OCI-M2 (cell line): ENCODE measurements around the gene PCBP4.
A peak's percentile ranks its signal among the peaks of the same experiment; 100 is the strongest.

ENCODE experiments used
- DNase-seq: peaks from one replicate; lab custom pipeline; 2025; ENCODE audit not compliant: unreplicated experiment; lab: John Stamatoyannopoulos, UW

The PCBP4 gene

GRCh38 chr3:51967384-51968169, at the start of gene PCBP4:
PCBP4 (minus strand) TSS chr3:51967454; CDS start chr3:51961240, 6,214 bp downstream.
- DNase-seq, result no peak

DNA sequence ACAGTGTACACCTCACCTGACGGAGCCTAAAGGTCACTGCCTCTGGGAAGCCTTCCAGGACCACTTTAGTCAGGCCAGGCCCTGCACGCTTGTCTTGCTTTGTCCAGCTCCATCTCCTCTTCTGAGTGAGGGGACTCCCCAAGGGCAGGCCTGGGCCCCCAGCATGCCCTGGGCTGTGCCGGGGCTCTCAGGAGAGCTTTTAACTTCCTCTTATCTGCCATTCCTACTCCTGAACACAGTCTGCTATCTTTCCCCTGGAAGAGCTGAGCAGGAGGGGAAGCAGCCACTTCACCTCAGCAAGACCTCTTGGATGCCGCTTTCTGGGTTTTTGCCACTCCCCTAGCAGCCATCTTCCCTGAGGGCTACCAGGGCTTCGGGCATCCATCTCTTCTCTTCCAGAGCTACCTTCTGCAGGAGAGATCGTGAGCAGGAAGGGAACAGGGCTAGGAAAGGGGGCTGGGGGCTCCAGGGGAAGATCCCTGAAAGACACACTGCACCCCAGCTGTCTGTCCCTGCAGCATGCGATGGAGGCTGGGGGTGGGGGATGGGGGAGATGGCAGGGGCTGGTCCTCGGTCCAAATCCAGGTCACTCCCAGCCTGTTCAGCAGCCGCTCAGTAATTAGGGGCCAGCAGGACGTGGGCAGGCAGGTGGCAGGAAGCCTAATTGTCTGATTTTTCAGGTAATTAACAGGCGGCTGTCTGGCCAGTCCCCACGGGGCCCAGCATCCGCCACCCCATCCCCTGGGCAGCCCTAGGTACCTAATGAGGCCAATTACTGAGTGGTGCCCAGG, 48.4 kb upstream of the PCBP4 start:
- DNase-seq, result no peak

DNA sequence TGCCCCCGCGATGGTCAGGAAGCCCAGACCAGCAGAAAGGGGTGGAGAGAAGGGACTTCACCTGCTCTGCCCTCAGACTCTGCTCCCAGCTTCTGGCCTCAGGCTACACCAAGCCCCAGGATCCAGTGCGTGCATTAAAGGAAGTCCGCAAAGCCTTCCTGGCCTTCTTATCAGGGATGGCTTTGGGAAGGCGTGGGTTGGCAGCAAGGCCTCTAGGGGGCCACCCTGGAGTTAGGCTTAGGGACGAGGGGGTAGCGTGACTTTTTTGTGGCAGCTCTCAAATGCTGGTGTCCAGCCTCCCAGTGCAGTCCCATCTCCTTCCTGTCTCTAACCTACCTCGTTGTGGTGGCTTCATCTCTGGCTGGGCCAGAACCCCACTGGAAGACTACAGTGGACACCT, 47.4 kb upstream of the PCBP4 start:
- DNase-seq, result no peak

DNA sequence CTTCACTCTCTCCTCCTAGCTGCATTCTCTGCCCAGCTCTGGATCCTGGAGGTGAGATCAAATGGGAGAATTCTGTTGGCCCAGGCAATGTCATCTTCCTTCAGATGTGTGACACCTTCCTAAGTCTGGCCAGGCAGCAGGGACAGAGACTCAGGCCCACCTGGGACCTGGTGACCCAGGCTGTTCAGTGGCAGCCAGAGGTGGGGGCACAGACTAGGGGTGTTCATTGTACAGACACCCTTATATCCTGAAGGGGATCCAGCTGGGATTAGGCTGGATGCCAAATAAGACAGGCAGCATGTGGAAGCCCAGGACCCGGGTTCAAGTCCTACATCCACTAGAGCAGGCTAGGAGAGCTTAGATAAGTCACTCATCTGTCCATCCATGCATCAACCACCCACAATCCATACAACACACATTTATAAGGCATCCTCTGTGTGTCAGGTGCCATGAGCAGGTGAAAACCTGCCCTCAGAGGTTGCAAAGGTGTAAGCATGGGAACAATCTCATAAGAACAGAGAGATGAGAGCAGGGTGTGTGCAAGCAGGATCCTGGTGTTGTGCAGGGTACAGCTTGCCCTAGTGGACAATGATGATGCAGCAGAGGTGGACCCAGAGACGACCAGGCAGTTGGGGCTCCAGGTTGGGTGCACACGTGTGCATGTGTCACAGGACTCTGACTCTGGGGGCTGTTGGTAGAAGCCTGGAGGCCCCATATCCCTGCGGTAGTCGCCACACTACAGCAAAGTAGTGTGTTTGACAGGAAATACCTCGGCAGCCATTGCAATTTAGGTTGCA, 46.7 kb upstream of the PCBP4 start:
- no peak for DNase-seq

DNA sequence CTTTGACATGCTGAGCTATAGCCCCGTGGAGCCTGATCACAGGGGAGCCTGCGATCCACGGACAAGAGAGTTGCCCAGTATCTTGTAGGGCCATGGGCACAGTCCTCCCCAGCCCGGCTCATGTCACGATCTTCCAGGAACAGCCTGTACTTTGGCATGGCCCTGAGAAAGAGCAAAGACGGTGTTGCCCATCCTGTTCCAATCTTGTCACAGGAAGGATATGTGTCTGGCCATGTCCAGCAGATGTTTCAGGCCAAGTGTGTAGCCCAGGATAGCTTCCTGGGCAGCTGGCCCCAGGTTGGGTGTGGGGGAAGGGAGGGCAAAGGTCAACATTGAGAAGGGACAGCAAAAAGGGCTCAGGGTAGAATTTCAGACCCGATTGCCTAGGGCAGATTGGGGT, 45.4 kb upstream of the PCBP4 start:
- no peak for DNase-seq

DNA sequence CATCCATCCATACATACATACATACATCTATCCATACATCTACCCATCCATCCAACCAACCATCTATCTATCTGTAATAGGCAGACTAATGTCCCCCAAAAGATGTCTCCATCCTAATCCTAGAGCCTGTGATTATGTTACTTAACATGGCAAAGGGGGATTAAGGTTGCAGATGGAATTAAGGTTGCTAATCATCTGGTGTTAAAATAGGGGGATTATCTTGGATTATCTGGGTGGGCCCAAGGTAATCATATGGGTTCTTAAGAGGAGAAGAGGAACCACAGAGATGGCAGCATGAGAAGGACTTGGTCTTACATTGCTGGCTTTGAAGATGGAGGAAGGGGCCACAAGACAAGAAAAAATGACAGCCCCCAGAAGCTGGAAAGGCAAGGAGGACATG, 43.2 kb upstream of the PCBP4 start:
- DNase-seq, result no peak

- DNase-seq, result no peak
Measured at GRCh38 chr3:52007291-52007690, 40.0 kb upstream of the PCBP4 start.

DNA sequence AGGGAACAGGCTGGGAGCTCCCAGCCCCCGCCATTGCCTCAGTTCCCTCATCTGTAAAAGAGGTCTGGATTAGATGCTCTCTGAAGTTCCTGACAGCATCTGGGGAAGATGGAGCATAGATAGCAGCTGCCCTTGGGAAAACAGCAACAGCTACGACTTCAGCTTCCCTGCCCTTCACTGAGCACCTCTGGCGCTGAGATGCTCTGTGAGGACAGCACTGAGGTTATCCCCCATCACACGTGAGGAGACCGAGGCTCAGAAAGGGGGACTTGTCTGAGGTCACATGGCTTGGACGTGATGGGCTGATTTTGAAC, 39.5 kb upstream of the PCBP4 start:
- DNase-seq, result no peak

DNA sequence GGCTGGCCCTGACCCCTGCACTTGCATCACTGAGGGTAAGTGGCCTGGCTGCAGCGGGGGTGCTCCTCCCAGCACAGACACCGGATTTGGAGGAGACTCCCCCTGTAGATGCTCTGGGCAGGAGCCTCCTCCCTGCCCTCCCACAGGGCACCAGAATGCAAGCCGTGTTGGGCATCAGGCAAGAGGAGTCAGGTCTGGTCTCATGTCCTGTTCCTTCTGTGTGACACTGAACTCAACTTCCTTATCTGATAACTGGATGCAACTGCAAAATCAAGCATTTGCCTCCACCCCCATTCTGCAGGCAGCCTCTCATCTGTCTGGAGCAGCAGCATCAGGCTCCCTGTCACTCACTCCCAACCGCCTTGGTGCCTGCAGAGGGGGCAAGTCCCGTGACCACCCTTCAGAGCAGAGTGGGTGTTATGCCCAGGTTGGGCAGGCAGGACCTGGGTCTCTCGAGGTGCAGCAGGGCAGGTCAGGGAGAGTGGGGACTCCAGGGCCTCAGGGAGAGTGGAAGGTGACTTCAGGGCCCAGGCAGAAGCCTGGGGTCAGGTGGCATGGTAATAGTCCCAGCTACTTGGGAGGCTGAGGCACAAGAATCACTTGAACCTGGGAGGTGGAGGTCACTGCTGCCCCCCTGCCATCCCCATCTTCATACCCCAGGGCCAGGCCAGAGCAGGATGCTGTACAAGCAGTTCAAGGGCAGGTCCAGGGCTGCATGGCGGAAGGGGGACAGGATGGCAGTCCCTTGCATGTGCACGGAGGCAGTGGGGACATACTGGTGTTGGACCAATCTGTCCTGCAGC, 39.0 kb upstream of the PCBP4 start:
- DNase-seq, result no peak

GRCh38 chr3:52005571-52005986, 38.3 kb upstream of the PCBP4 start:
- no peak for DNase-seq

GRCh38 chr3:52004906-52005395, 37.7 kb upstream of the PCBP4 start:
- no peak for DNase-seq

GRCh38 chr3:52004163-52004787, 37.0 kb upstream of the PCBP4 start:
- no peak for DNase-seq

- DNase-seq, result no peak
Measured at GRCh38 chr3:52002748-52003147, 35.5 kb upstream of the PCBP4 start.

- no peak for DNase-seq
Measured at GRCh38 chr3:52001443-52001974, 34.3 kb upstream of the PCBP4 start.

- DNase-seq, result no peak
Measured at GRCh38 chr3:51999846-52000245, 32.6 kb upstream of the PCBP4 start.

DNA sequence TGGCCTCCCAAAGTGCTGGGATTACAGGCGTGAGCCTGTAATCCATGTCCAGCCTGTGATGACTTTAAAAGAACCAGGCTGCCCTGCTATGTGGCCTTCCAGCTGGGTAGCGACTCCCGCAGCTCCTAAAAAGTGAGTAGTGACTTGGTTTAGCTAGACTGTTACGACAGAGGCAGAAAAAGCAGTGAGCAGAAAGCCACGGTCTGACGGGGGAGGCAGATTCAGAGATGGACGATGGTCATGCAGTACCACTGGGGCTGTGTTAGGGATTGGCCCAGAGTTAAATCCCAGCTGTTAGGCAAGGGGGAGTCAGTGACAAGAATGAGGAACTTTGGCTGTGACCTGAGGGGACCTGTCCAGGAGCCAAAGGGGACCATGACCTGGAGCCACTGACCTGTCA, 31.5 kb upstream of the PCBP4 start:
- DNase-seq, result no peak

- DNase-seq, result no peak
Measured at GRCh38 chr3:51997935-51998596, 30.8 kb upstream of the PCBP4 start.

DNA sequence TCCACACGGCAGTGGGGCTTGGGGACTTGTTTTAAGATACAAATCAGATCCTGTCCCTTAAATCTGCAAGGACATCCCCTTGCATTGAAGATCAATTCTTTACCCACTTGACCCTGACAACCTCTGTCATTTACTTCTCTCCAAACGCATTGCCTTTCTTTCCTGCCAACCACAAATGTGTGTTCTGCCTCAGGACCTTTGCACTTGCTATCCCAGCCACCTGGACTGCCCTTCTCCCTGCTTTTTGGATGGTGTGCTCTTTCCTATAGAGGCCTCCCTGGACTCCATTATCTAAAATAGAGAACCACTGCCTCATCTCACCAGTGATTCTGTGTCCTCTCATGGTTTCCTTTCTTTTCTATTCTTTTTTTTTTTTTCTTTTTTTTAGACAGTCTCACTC, 29.9 kb upstream of the PCBP4 start:
- no peak for DNase-seq

GRCh38 chr3:51995346-51996163, 28.3 kb upstream of the PCBP4 start, which contains the start of gene RPL29:
RPL29 (minus strand) TSS chr3:51995895; CDS start chr3:51995461, 434 bp downstream.
- DNase-seq, result peak; percentile 65
